KMS-11 (cell line): ENCODE results near the gene LTN1.

Experiments
- H2AFZ ChIP-seq: fragments of 200-600 bp; sonication (generic); 2 replicates; pipeline ENCODE4 v1.6.1; 2016; ENCODE audit warnings: antibody characterized with exemption, mixed run types, low read depth
- H3K27ac ChIP-seq: fragments of 200-600 bp; sonication (generic); 2 replicates; pipeline ENCODE4 v1.6.1; 2016; ENCODE audit warnings: mild to moderate bottlenecking, mixed run types
- H3K27me3 ChIP-seq: fragments of 200-600 bp; sonication (generic); 2 replicates; pipeline ENCODE4 v1.6.1; 2017; ENCODE audit warnings: mild to moderate bottlenecking, low read depth, mixed run types, moderate library complexity; ENCODE audit not compliant: insufficient read depth
- H3K36me3 ChIP-seq: fragments of 200-600 bp; sonication (generic); 2 replicates; pipeline ENCODE4 v1.6.1; 2017; ENCODE audit warnings: mild to moderate bottlenecking, mixed run types; ENCODE audit not compliant: insufficient read depth
- H3K4me1 ChIP-seq: fragments of 200-600 bp; sonication (generic); 2 replicates; pipeline ENCODE4 v1.6.1; 2016; ENCODE audit warnings: mild to moderate bottlenecking, low read depth, mixed run types; ENCODE audit not compliant: poor library complexity, severe bottlenecking
- H3K4me2 ChIP-seq: fragments of 200-600 bp; sonication (generic); 2 replicates; pipeline ENCODE4 v1.7.0; 2016; ENCODE audit warnings: mild to moderate bottlenecking, mixed run types
- H3K4me3 ChIP-seq: fragments of 200-600 bp; sonication (generic); IDR thresholded peaks from 2 replicates; pipeline ENCODE4 v1.6.1; 2017; ENCODE audit warnings: low read depth, low read length, mixed read lengths; ENCODE audit not compliant: insufficient read depth
- H3K79me2 ChIP-seq: fragments of 200-600 bp; sonication (generic); 2 replicates; pipeline ENCODE4 v1.6.1; 2016; ENCODE audit warnings: low read depth, mixed run types; ENCODE audit not compliant: insufficient read depth
- H3K9ac ChIP-seq: fragments of 200-600 bp; sonication (generic); 2 replicates; pipeline ENCODE4 v1.6.1; 2016; ENCODE audit warnings: mild to moderate bottlenecking, mixed run types
- H4K20me1 ChIP-seq: fragments of 200-600 bp; sonication (generic); 2 replicates; pipeline ENCODE4 v1.6.1; 2016; ENCODE audit warnings: mild to moderate bottlenecking, mixed run types; ENCODE audit not compliant: insufficient read depth
- TF ChIP-seq, protein P1 (sequence below): fragments of 200-600 bp; sonication (generic); conservative IDR thresholded peaks from 2 replicates; pipeline ENCODE4 v1.6.1; 2017; ENCODE audit warnings: low read depth, mild to moderate bottlenecking, antibody characterized with exemption, low read length, moderate library complexity, mixed read lengths

Gene LTN1

GRCh38 chr21:28971171-28971570, 21.5 kb downstream of the LTN1 start:
- no peak overlapping the region for H3K4me2 ChIP-seq
- H3K36me3 ChIP-seq, result peaks cover 14% of the 10 kb centered on the region; the same call in 1 of the 2 replicates
- TF ChIP-seq, protein P1, sequence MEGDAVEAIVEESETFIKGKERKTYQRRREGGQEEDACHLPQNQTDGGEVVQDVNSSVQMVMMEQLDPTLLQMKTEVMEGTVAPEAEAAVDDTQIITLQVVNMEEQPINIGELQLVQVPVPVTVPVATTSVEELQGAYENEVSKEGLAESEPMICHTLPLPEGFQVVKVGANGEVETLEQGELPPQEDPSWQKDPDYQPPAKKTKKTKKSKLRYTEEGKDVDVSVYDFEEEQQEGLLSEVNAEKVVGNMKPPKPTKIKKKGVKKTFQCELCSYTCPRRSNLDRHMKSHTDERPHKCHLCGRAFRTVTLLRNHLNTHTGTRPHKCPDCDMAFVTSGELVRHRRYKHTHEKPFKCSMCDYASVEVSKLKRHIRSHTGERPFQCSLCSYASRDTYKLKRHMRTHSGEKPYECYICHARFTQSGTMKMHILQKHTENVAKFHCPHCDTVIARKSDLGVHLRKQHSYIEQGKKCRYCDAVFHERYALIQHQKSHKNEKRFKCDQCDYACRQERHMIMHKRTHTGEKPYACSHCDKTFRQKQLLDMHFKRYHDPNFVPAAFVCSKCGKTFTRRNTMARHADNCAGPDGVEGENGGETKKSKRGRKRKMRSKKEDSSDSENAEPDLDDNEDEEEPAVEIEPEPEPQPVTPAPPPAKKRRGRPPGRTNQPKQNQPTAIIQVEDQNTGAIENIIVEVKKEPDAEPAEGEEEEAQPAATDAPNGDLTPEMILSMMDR, result no peak
- no peak overlapping the region for H2AFZ ChIP-seq
- H3K79me2 ChIP-seq, result no peaks in the 10 kb centered on the region
- H4K20me1 ChIP-seq, result no peaks in the 10 kb centered on the region
- H3K9ac ChIP-seq, result no peak overlapping the region
- H3K4me1 ChIP-seq, result no peaks in the 10 kb centered on the region
- H3K27ac ChIP-seq, result no peak overlapping the region
- H3K27me3 ChIP-seq, result no peaks in the 10 kb centered on the region
- H3K4me3 ChIP-seq, result no peak overlapping the region

GRCh38 chr21:28963831-28964230, 28.8 kb downstream of the LTN1 start:
- no peaks in the 10 kb centered on the region for H3K4me1 ChIP-seq
- H3K36me3 ChIP-seq, result peaks cover 9% of the 10 kb centered on the region; the same call in 1 of the 2 replicates
- no peak overlapping the region for H3K4me3 ChIP-seq
- TF ChIP-seq, protein P1, result no peak
- H3K27ac ChIP-seq, result no peak overlapping the region
- H3K79me2 ChIP-seq, result no peaks in the 10 kb centered on the region
- no peaks in the 10 kb centered on the region for H3K27me3 ChIP-seq
- H3K9ac ChIP-seq, result no peak overlapping the region
- no peak overlapping the region for H2AFZ ChIP-seq
- no peaks in the 10 kb centered on the region for H4K20me1 ChIP-seq
- no peak overlapping the region for H3K4me2 ChIP-seq

GRCh38 chr21:28962465-28962864, 30.2 kb downstream of the LTN1 start:
- H3K4me2 ChIP-seq, result no peak overlapping the region
- no peaks in the 10 kb centered on the region for H3K4me1 ChIP-seq
- TF ChIP-seq, protein P1, result no peak
- no peaks in the 10 kb centered on the region for H4K20me1 ChIP-seq
- no peaks in the 10 kb centered on the region for H3K27me3 ChIP-seq
- H3K9ac ChIP-seq, result no peak overlapping the region
- no peaks in the 10 kb centered on the region for H3K79me2 ChIP-seq
- H3K4me3 ChIP-seq, result no peak overlapping the region
- H3K27ac ChIP-seq, result no peak overlapping the region
- no peak overlapping the region for H2AFZ ChIP-seq
- peaks cover 9% of the 10 kb centered on the region; the same call in 1 of the 2 replicates for H3K36me3 ChIP-seq

DNA sequence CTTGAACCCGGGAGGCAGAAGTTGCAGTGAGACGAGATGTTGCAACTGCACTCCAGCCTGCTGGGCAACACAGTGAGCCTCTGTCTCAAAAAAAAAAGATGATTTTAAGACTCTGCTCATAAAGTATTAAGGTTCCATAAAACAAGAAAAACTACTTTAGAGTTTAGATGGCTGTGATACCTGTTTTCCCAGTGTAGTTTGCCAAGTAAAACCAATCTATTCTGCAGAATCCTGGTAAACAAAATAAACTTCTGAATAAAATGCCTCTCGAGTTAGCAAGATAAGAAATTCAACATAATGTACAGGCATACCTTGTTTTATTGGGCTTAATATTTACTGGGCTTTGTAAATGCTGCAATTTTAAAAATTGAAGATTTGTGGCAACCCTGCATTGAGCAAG, 30.8 kb downstream of the LTN1 start:
- TF ChIP-seq, protein P1, result no peak
- H3K27ac ChIP-seq, result no peak overlapping the region
- H3K4me2 ChIP-seq, result no peak overlapping the region
- H3K4me1 ChIP-seq, result no peaks in the 10 kb centered on the region
- H4K20me1 ChIP-seq, result no peaks in the 10 kb centered on the region
- no peak overlapping the region for H2AFZ ChIP-seq
- H3K27me3 ChIP-seq, result no peaks in the 10 kb centered on the region
- no peak overlapping the region for H3K4me3 ChIP-seq
- no peak overlapping the region for H3K9ac ChIP-seq
- H3K36me3 ChIP-seq, result 0 out of 2 replicates have a peak, but pooled peaks cover 7% of the 10 kb centered on the region
- no peaks in the 10 kb centered on the region for H3K79me2 ChIP-seq
